Bone marrow (tissue), 2 donors: ENCODE data around the gene CCDC3.
"Not testable (repeated sequence)": the region's sequence is repeated elsewhere in the genome, so short reads cannot be mapped to it uniquely, and the experiment has no call there.

Experiments used
- DNase-seq, 2 donors: peaks; one replicate each; lab custom pipeline; 2025; lab: John Stamatoyannopoulos, UW

Gene CCDC3

GRCh38 chr10:12887780-12888179, 113.7 kb downstream of the CCDC3 start:
- no peak for DNase-seq

DNA sequence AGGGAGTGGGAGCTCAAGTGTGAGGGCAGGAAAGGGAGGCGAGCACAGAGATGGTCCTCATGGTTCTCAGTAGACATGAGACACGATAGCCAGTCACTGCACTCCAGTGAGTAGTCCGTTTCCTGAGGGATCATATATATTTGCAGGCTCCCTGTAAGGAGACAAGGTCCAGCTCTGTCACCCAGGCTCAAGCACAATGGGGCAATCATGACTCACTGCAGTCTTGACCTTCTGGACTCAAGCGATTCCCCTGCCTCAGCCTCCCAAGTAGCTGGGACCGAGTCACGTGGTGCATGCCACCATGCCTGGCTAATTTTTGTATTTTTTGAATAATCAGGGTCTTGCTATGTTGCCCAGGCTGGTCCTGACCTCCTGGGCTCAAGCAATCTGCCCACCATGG, 116.7 kb downstream of the CCDC3 start:
- DNase-seq, result no peak

DNA sequence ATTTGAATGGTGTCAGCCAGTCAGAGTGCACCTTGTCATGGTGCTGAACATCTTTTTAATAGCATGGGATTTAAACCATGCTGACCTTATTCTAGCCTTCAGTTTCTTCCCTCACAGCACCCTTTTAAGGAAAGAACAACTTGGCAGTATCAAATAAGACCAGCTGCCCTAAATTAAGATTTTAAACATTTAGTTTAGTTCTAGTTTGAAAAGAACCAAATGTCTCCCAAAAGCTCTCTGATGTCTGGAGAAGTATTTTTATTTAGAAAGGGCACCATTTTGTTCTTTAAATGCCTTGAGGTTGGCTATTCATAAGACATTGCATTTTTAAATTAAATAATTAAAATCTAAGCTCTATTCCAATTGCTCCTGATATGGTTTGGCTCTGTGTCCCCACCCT, 121.1 kb downstream of the CCDC3 start:
- no peak for DNase-seq

DNA sequence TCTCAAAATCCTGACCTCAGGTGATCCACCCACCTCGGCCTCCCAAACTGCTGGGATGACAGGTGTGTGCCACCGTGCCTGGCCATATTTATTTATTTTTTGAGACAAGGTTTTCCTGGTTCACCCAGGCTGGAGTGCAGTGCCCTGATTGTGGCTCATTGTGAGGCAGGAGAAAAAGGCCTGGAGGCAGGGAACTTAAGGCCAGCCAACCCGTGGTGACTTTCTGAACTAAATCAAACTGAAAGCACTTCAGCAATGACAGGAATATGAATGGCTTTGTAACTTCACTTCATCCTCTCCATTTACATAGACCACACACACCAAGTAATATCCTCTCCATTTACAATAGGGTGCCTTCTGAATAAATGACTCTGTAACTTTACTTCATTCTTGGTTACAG, 124.4 kb downstream of the CCDC3 start:
- no peak for DNase-seq

DNA sequence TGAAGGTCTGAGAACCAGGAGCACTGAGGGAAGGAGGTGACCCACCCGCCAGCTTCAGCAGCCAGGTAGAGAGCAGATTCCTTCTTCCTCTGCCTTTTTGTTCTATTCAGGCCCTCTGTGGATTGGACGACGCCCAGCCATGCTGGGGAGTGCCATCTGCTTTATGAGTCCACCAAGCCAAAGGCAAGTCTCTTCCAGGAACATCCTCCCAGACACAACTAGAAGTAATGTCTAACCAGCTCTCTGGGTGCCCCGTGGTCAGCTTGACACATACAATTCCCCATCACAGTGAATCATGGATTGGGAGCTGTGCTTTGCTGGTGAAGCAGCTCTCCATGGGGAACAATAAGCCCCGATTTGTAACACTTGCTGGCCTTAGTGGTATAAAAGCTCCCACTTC, 125.2 kb downstream of the CCDC3 start:
- DNase-seq, result no peak

- no peak for DNase-seq
These were observed 126.4 kb downstream of the CCDC3 start for GRCh38 chr10:12875100-12875499.

DNA sequence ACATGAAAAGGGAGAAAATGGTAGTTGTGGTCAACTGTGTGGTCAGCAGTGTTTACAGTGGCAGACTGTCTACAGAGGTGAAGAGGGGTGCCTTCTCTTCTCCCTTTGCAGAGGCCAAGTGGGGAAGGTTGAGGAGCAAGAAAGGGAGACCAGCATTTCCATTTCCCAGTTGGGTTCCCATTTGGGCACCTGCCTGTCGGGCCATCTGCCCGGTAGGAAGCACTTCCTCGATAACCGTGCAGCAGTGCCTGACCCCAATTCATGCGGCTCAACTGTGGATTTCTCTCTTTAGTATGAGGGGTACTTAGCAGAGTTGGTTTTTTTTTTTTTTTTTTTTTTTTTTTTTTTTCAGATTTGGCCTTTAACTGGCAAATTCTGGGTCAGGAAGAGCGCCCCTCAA, 127.0 kb downstream of the CCDC3 start:
- no peak for DNase-seq

DNA sequence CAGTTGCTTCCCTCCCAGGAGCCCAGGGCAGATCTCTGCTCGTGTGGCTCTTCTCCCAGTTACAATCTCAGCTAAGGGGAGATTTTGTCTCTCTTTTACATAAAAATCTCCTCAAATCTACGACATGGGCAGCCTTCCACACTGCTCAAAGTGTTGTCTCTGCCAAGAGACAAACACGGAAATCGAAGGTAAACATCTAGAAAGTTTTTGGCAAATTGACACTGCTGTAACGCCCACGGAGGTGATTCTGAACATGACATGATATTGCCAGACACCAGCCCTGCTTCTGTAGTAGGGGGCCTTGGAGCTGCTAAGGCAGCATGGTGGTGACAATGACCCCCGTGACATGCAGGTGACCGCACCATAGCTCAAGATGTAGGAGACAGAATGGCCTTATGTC, 128.3 kb downstream of the CCDC3 start:
- DNase-seq, result no peak

GRCh38 chr10:12872577-12872976, 128.9 kb downstream of the CCDC3 start:
- no peak for DNase-seq

DNA sequence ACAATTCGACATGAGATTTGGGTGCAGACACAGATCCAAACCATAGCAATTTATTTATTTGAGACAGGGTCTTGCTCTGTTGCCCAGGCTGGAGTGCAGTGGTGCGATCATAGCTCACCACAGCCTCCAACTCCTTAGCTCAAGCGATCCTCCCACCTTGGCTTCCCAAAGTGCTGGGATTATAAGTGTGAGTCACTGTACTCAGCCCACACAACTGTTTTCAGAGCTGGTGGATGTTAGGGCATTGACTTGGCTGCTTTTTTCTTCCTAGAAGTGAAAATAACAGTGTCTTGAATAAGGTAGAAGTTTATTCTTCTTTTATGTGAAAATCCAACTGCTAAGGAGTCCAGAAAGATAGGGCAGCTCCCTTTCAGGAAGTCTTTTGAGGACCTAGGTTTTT, 132.1 kb downstream of the CCDC3 start:
- no peak for DNase-seq

- DNase-seq, result no peak
These were observed 133.3 kb downstream of the CCDC3 start for GRCh38 chr10:12868229-12868628.

- not testable (repeated sequence) for DNase-seq
These were observed 136.0 kb downstream of the CCDC3 start for GRCh38 chr10:12865515-12865914.

GRCh38 chr10:12862459-12862858, 139.1 kb downstream of the CCDC3 start:
- DNase-seq, result no peak

- no peak for DNase-seq
These were observed 146.5 kb downstream of the CCDC3 start for GRCh38 chr10:12854988-12855387.

DNA sequence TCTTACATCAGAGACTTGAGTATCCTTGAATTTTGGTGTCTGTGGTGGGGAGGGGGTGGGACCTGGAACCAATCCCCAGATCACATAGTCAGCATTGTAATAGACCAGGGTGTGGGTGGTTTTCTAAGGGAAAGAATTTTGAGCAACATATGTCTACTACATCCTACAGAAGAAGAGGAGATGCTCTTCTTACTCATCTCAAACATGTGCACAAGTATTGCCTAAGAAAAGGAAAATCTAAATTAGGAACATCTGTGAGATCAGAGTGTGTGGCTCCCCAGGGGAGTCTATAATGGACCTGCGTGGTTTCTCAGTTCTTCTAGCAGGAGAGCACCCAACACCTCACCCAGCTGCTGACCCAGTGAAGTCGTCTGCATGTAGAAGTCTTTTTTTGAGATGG, 148.8 kb downstream of the CCDC3 start:
- no peak for DNase-seq

DNA sequence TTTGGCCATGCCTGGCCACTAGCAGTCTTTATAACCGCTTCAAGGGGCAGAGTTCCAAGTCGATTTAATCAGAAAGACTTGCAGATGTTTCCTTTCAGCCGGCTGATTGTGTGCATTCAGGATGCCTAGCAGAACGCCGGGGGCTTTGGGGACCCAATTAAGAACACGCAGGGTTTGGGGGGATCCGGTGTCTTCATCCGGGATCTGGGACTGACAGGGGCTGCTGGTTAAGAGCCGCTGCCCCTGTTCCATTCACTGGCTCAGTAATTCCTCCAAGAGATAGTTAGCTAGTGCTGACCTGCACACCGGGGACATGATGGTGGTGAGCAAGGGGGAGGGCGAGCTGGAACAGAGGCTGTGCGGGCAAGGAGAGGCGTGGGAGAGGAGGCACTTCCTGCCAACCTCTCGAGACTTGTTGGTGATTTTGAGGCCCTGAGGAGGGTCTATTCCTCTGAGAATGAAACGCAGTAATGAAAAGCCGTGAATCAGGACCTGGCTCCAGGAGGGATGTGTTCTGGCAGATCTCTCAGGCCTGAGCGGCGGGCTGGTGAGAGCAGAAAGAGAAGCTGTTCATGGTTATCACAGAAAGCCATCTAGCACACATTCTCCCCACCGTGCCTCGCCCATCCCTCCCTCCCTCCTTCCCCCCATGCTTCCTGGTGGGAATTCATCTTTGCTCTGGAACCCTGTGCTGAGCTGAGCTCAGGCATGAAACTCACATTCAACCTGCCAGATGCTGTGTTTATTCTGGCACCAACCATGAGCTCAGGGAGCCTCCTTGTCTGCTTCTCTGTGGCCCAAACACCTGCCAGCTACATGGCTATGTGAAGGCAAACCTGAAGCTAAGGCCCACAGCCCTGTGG, 152.0 kb downstream of the CCDC3 start:
- DNase-seq, result no peak

- DNase-seq, result no peak
These were observed 152.9 kb downstream of the CCDC3 start for GRCh38 chr10:12848439-12849173.

- DNase-seq, result no peak
These were observed 154.0 kb downstream of the CCDC3 start for GRCh38 chr10:12847361-12847975.

DNA sequence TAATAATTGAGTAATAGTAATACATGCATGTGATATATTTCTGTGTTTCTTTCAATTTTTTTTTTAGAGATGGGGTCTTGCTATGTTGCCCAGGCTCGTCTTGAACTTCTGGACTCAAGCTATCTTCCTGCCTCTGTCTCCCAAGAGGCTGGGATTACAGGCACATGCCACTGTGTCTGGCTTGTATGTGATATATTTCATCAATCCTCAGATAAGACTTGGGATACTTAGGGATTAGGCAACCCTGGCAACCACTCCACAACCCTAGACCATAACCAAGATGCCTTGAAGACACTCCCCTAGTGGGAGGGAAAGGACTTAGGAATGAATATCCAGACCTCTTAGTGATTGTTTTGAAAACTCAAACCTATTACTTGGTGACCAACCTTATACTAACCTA, 154.8 kb downstream of the CCDC3 start:
- no peak for DNase-seq
